HepG2 (cell line): ENCODE measurements around the gene UBAP1L. TPM values are rescaled to one million over a fixed set of nuclear protein-coding genes. Genes with fewer than 3 reads are reported as not detected.

ENCODE experiments used
- ATAC-seq: fragments of 200-7000 bp; cut with Tn5 transposase; 3 replicates; pipeline ENCODE4 v1.9.1; 2020; ENCODE audit warnings: mild to moderate bottlenecking, moderate library complexity
- BruUV-seq: library from RNA; stranded (reverse); fragments of 400-500 nt; replicated peaks from 2 replicates; lab custom pipeline; 2021; lab: Mats Ljungman, UMichigan
- CTCF ChIA-PET: fragments of 300-600 bp; formaldehyde crosslinking; extraction: SDS; loops from one replicate; lab custom pipeline; 2021; ENCODE audit warnings: low total read pairs, inconsistent platforms, low intra/inter-chr PET ratio; lab: Yijun Ruan, JAX
- POLR2A ChIA-PET: fragments of 350-600 bp; sonication (Branson Sonifier 250); formaldehyde crosslinking; loops from one replicate; lab custom pipeline; 2020; ENCODE audit warnings: antibody characterized with exemption, inconsistent platforms; lab: Yijun Ruan, JAX
- DNase-seq: peaks from one replicate; pipeline ENCODE4 v3.0.0-alpha.2; 2015; ENCODE audit warnings: low spot score
- FAIRE-seq: peaks from 3 replicates; lab custom pipeline; 2011; peaks lifted over from hg19 to GRCh38; lab: Jason Lieb, UNC
- H2AFZ ChIP-seq: one replicate; pipeline ENCODE4 v1.6.1; 2011; ENCODE audit warnings: low read length, inconsistent platforms
- H3K27ac ChIP-seq: fragments of 300-600 bp; 3 replicates; pipeline ENCODE4 v1.8.0; 2011; ENCODE audit warnings: mixed run types, mild to moderate bottlenecking, mixed read lengths, low read length, inconsistent platforms; ENCODE audit not compliant: insufficient read depth; ENCODE audit errors: extremely low read length
- H3K27me3 ChIP-seq, 2 experiments: fragments of 200-600 bp in 1 of 2; 2 replicates in 1 of 2; 3 replicates in 1 of 2; pipeline versions ENCODE4 v1.6.0 to v1.8.0; 2011; ENCODE audit warnings: low read length in 2 of 2, mild to moderate bottlenecking in 2 of 2, moderate library complexity in 2 of 2, inconsistent platforms in 1 of 2; ENCODE audit not compliant: insufficient read depth in 2 of 2, control insufficient read depth in 1 of 2
- H3K36me3 ChIP-seq, 2 experiments: fragments of 200-600 bp in 1 of 2; replicated peaks in 1 of 2; 2 replicates in 1 of 2; 3 replicates in 1 of 2; pipeline versions ENCODE4 v1.5.1 to v1.8.0; 2011; ENCODE audit warnings: low read length in 2 of 2, inconsistent platforms in 1 of 2; ENCODE audit not compliant: insufficient read depth in 2 of 2, control insufficient read depth in 1 of 2
- H3K4me1 ChIP-seq: 2 replicates; pipeline ENCODE4 v1.5.1; 2012; ENCODE audit warnings: low read length, inconsistent platforms; ENCODE audit not compliant: insufficient read depth
- H3K4me2 ChIP-seq: 2 replicates; pipeline ENCODE4 v1.6.0; 2011; ENCODE audit warnings: low read depth, low read length, inconsistent platforms
- H3K4me3 ChIP-seq, 3 experiments: fragments of 200-600 bp in 1 of 3; sonication (generic), shearing (Covaris generic) in 1 of 3; replicated peaks in 1 of 3; 2 replicates each; pipeline ENCODE4 v1.5.1; 2011 to 2016; ENCODE audit warnings: low read length in 3 of 3, inconsistent platforms in 2 of 3, low read depth in 2 of 3, mild to moderate bottlenecking in 2 of 3, control low read depth in 1 of 3, mixed read lengths in 1 of 3; ENCODE audit not compliant: insufficient read depth in 1 of 3
- H3K79me2 ChIP-seq: one replicate; pipeline ENCODE4 v1.6.1; 2011; ENCODE audit warnings: low read length, inconsistent platforms; ENCODE audit not compliant: insufficient read depth
- H3K9ac ChIP-seq: 2 replicates; pipeline ENCODE4 v1.6.0; 2011; ENCODE audit warnings: mild to moderate bottlenecking, low read depth, low read length, inconsistent platforms; ENCODE audit not compliant: insufficient read depth
- H3K9me3 ChIP-seq: 2 replicates; pipeline ENCODE4 v1.5.1; 2012; ENCODE audit warnings: mild to moderate bottlenecking, low read length
- H4K20me1 ChIP-seq: 2 replicates; pipeline ENCODE4 v1.6.0; 2011; ENCODE audit warnings: inconsistent platforms, mild to moderate bottlenecking, low read length, moderate library complexity; ENCODE audit not compliant: insufficient read depth
- BCLAF1 ChIP-seq: fragments of 450-650 bp; IDR thresholded peaks from 2 replicates; pipeline ENCODE4 v1.6.1; 2017; ENCODE audit warnings: mild to moderate bottlenecking
- ETV5 ChIP-seq: IDR thresholded peaks from 2 replicates; pipeline ENCODE4 v1.6.1; 2018; ENCODE audit warnings: missing biosample characterization, missing genetic modification reagents, inconsistent platforms, borderline replicate concordance
- ISX ChIP-seq: sonication (generic); formaldehyde crosslinking; conservative IDR thresholded peaks from 2 replicates; pipeline ENCODE4 v1.5.0; 2020; ENCODE audit warnings: missing genetic modification reagents
- MIER2 ChIP-seq: IDR thresholded peaks from 2 replicates; pipeline ENCODE4 v1.6.1; 2016; ENCODE audit warnings: missing biosample characterization, missing genetic modification reagents
- PITX1 ChIP-seq: sonication (generic); formaldehyde crosslinking; IDR thresholded peaks from 2 replicates; pipeline ENCODE4 v1.5.1; 2020; ENCODE audit warnings: mild to moderate bottlenecking, missing genetic modification reagents
- POLR2AphosphoS5 ChIP-seq: IDR thresholded peaks from 2 replicates; pipeline ENCODE4 v1.6.1; 2012; ENCODE audit warnings: low read depth, low read length
- RARG ChIP-seq: sonication (generic); formaldehyde crosslinking; IDR thresholded peaks from 2 replicates; pipeline ENCODE4 v1.4.0; 2020; ENCODE audit warnings: low read depth, mild to moderate bottlenecking, missing genetic modification reagents
- REPIN1 ChIP-seq: sonication (generic); formaldehyde crosslinking; IDR thresholded peaks from 2 replicates; pipeline ENCODE4 v1.8.0; 2022; ENCODE audit warnings: missing genetic modification reagents, low read depth, mild to moderate bottlenecking, borderline replicate concordance
- SRSF1 ChIP-seq: fragments of 200-400 bp; formaldehyde crosslinking; optimal IDR thresholded peaks from 2 replicates; pipeline ENCODE3; 2017; ENCODE audit warnings: mild to moderate bottlenecking, low read depth, low read length, moderate library complexity
- TOPORS ChIP-seq: sonication (generic); formaldehyde crosslinking; IDR thresholded peaks from 2 replicates; pipeline ENCODE4 v1.8.0; 2023; ENCODE audit warnings: mild to moderate bottlenecking, missing genetic modification reagents
- ZFP1 ChIP-seq: IDR thresholded peaks from 2 replicates; pipeline ENCODE4 v1.6.1; 2016
- ZNF451 ChIP-seq: sonication (generic); formaldehyde crosslinking; IDR thresholded peaks from 2 replicates; pipeline ENCODE4 v1.5.0; 2020; ENCODE audit warnings: mild to moderate bottlenecking, missing genetic modification reagents
- ZNF576 ChIP-seq: sonication (generic); formaldehyde crosslinking; IDR thresholded peaks from 2 replicates; pipeline ENCODE4 v1.4.0; 2020; ENCODE audit warnings: mild to moderate bottlenecking, missing genetic modification reagents
- ZNF691 ChIP-seq: sonication (generic); formaldehyde crosslinking; IDR thresholded peaks from 2 replicates; pipeline ENCODE4 v1.4.0; 2020; ENCODE audit warnings: missing genetic modification reagents, low read depth, mild to moderate bottlenecking, borderline replicate concordance
- ZSCAN5A ChIP-seq: sonication (generic); formaldehyde crosslinking; IDR thresholded peaks from 2 replicates; pipeline ENCODE4 v1.8.0; 2022; ENCODE audit warnings: mild to moderate bottlenecking, missing genetic modification reagents, borderline replicate concordance
- WGBS: methylation state at CpG from one replicate; pipeline ENCODE4 v1.1.6; 2017; ENCODE audit warnings: low lambda C conversion rate; 5-methylcytosine and 5-hydroxymethylcytosine counted together
- in situ Hi-C: cut with HindIII; loops from 2 replicates; pipeline ENCODE4 v1.10.0; 2017; ENCODE audit warnings: low pct_unique_long_range_greater_than_20kb; ENCODE audit not compliant: extremely low pct_ligation_motif_present
- intact Hi-C: fragments of 100-400 bp; cut with micrococcal nuclease; formaldehyde crosslinking; loops from one replicate; pipeline ENCODE4 v1.10.0; 2022; ENCODE audit not compliant: unreplicated experiment
- polyA plus RNA-seq, 8 experiments: library from polyadenylated mRNA; depleted of rRNA in 3 of 8; stranded (reverse) in 7 of 8; unstranded in 1 of 8; fragments of >200 nt; fragmentation: Illumina TruSeq in 4 of 8; extraction: Trizol in 4 of 8; gene quantifications; 2 replicates each; pipeline versions ENCODE4 v1.2.1 to v1.2.3, GENCODE V29; 2011 to 2016; ENCODE audit warnings: low read depth in 4 of 8, missing spikeins in 1 of 8, mixed read lengths in 1 of 8; ENCODE audit not compliant: insufficient read depth in 1 of 8
- total RNA-seq, 5 experiments: library from RNA; depleted of rRNA; stranded (reverse); fragments of >200 nt; fragmentation: Illumina TruSeq; extraction: Trizol; gene quantifications; 2 replicates each; pipeline ENCODE4 v1.2.3, GENCODE V29; 2016; ENCODE audit warnings: low read depth in 1 of 5

Gene UBAP1L
- total and polyA plus RNA-seq, 2 of the 13 experiments (the other 11 are each of a cell fraction or from before 2014, with no cell fraction given) = 0.86 to 1.4 TPM

GRCh38 chr15:65056106-65056505 lies 58.9 kb downstream of the UBAP1L start:
- H3K27ac ChIP-seq = no peak overlapping the region
- H4K20me1 ChIP-seq = no peaks in the 10 kb centered on the region
- no peak overlapping the region for H3K9ac ChIP-seq
- no peak for TF ChIP-seq PITX1 (CRISPR knock-in tag)
- no peak for TF ChIP-seq RARG
- no peak for TF ChIP-seq BCLAF1
- no peak for TF ChIP-seq MIER2 (CRISPR knock-in tag)
- TF ChIP-seq ZFP1 = no peak
- TF ChIP-seq TOPORS = no peak
- TF ChIP-seq POLR2AphosphoS5 = no peak
- no peak for TF ChIP-seq ZSCAN5A (CRISPR knock-in tag)
- no peak for TF ChIP-seq REPIN1
- no peak for TF ChIP-seq SRSF1
- TF ChIP-seq ZNF451 = no peak
- no peak for TF ChIP-seq ZNF576 (CRISPR knock-in tag)
- TF ChIP-seq ISX = no peak
- TF ChIP-seq ETV5 (CRISPR knock-in tag) = no peak
- no peak for TF ChIP-seq ZNF691 (CRISPR knock-in tag)
- DNase-seq = no peak
- no peak overlapping the region for H3K4me2 ChIP-seq
- BruUV-seq = no TSS peak
- peaks cover 78% of the 10 kb centered on the region for H3K4me1 ChIP-seq
- no peaks in the 10 kb centered on the region for H3K27me3 ChIP-seq
- intact Hi-C loops = loop anchor here (10.0 kb wide), 1 partner anchor 239 kb away; the partner anchor contains the start of gene RNU5A-1
- no peak for FAIRE-seq
- H3K36me3 ChIP-seq = no peaks in the 10 kb centered on the region
- no peak for ATAC-seq
- H2AFZ ChIP-seq = no peak overlapping the region
- in situ Hi-C loops = no loop called here
- ChIA-PET CTCF (interaction anchor here (3.4 to 5.0 kb wide), 2 partner anchors 30 to 45 kb away, joined by 29 to 54 read pairs; no protein-coding TSS in a partner anchor), POLR2A (interaction anchor here (0.7 to 4.5 kb wide), 9 partner anchors 11 to 249 kb away, joined by 3 to 27 read pairs (median 6); partner anchors contain the start of genes CLPX, RNU5B-1 and SLC51B)
- no peaks in the 10 kb centered on the region for H3K79me2 ChIP-seq
- no peaks in the 10 kb centered on the region for H3K9me3 ChIP-seq
- H3K4me3 ChIP-seq = no peak overlapping the region
- WGBS = 92% methylated on average over 9 of the region's 9 CpGs
